NCI-H526 (cell line): ENCODE results near the gene GNAL.
A peak's percentile ranks its signal among the peaks of the same experiment; 100 is the strongest.

Source experiments
- DNase-seq, 2 experiments: peaks; one replicate each; lab custom pipeline; 2025; lab: John Stamatoyannopoulos, UW

GNAL gene

DNA sequence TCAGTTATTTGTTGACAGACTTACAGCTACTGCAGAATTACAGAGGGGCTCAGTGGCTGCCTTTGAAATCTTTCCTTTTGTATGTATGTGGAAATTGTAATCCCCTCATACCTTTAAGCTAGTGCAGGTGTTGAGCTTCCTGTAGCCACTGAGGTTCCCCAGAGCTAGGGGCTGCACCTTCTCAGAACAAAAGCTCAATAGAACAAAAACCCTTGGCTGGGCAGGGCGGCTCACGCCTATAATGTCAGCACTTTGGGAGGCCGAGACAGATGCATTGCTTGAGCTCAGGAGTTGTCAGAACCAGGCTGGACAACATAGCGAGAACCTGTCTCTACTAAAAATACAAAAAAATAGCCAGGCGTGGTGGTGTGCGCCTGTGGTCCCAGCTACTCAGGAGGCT, 120.8 kb downstream of the GNAL start:
- DNase-seq = no peak

DNA sequence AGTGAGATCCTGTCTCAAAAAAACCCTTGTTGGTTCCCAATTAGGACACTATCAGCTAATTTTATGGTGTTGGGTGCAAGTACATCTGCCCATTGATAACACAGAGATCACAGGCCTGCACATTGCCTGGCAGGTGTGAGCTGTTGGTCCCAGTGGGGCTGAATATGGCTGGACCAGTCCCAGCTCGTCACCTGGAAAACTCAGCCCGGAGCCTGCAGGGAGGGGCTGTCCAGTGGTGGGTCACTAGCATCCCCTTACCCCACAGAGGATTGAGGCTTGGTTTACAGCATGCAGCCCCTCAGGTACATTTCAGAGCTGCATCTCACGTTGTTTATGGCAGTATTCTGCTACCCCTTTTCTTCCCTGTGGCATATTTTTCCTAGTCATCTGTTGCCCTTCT, 121.3 kb downstream of the GNAL start:
- DNase-seq = no peak

DNA sequence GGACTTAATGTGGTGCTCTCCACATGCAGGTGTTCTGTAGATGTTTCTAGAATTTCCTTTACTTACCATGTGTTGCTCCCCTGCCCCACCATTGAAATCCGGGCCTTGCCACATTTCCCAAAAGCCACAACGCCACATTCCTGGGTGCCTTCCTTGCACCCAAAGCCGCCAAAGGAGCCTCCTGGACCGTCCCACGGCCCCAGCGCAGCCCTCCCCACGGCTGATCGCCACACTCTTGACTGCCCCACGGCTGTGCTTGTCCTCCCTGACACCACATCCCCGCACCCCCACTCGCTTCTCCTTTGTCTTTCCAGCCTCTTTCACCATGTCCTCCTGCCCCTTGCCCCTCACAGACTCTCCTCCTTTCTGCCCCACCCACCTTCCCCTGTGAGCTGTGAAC, 121.9 kb downstream of the GNAL start:
- no peak for DNase-seq

DNA sequence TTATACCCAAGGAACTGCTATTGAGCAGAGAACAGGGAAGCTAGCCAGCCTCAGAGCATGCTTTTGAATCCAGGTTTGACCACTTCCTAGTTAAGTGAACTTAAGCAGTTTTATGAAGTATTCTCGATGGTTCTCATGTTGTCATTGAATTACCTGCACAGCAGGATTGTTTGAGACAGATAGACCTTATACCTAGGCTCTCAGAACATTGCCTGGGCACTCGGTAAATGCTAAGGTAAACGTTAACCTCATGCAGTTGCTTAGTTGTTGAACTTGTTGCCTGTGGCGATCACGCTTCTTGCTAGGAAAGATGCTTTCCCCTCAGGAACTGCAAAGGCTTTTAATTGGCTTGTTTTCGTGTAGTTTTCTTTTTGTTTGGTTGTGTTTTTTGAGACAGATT, 128.2 kb downstream of the GNAL start:
- DNase-seq = no peak

DNA sequence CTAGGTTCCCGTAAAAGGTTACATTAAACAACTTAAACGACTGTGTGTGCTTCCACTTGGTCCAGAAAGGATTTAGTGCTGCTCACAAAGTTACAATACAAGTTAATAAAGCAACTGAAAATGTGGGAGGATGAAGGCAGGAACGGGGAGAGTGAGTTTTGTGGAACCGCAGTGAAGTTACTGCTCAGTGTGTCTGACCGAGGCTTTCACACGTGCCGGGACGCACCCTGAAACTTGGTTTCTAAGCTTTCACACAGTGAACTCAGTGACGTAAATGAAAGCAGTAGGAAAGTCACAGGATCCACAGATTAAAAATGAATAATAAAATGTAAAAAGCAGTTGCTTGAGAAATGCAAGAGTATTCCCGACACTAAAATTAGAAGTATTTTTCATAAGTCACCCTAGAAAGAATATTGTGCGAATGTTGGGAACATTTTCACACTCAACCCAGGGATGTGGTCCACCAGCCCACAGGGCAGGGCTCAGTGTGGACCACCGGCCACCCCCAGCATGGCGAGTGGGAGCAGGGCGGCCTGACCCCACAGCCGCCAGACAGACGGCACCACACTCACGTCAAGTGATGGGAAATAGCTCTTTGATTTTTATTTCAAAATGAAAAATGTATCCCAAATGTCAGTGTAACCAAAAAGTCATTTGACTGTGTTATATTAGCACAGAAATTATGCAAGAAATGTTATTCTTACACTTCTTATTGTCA, 129.6 kb downstream of the GNAL start:
- no peak for DNase-seq

DNA sequence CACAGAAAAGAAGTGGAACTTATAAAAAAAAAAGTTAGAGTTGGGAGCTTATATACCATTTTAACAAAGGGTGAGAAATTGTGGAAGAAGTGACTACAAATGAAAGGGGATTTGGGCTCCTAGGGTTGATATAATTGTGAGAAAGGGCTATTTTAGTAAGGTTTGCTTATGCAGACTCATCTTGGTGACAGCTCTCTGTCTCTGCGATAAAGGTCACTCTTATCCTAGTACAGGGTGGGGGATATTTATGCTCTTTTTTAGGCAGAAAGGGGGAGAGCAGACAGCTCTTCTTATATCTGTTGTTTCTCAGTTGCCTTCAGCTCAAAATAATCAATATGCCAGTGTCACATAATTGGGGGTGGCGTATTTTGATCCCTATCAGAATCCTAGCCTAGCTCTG, 130.9 kb downstream of the GNAL start:
- no peak for DNase-seq

DNA sequence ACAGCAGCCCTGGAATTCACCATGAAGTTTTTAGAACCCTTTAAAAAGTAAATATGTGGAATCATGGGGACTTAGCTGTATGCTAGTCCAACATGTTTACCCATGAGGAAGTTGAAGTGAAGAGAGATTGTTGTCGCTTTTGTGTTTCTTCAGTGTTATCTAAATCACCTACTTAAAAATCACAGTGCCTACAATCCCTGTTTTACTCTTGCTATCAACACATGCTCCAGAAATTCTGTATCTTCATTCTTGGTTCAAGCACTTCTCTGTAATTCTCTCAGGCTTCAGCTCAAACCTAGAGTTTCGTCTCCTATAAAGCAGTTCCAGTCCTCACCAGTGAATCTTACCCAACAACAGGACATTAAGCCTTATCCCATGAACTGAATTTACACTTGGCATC, 131.6 kb downstream of the GNAL start:
- no peak for DNase-seq

DNA sequence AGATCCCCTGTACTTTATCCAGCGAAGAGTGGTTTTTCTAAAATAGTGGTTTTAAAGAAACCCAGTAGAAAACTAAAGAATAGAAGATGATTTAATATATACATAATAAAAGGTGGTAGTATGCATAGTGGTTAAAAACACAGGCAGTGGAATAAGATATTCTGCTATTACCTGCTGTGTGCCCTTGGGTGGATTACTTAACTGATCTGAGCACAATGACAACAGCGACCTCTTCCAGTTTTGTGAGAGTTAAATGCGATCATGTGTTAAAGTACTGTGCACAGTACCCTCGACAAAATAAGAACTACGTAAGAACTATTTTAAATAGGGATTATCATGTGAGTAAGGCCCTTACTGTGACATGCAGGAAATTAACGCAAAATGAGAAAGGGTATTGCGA, 132.1 kb downstream of the GNAL start:
- DNase-seq = no peak

DNA sequence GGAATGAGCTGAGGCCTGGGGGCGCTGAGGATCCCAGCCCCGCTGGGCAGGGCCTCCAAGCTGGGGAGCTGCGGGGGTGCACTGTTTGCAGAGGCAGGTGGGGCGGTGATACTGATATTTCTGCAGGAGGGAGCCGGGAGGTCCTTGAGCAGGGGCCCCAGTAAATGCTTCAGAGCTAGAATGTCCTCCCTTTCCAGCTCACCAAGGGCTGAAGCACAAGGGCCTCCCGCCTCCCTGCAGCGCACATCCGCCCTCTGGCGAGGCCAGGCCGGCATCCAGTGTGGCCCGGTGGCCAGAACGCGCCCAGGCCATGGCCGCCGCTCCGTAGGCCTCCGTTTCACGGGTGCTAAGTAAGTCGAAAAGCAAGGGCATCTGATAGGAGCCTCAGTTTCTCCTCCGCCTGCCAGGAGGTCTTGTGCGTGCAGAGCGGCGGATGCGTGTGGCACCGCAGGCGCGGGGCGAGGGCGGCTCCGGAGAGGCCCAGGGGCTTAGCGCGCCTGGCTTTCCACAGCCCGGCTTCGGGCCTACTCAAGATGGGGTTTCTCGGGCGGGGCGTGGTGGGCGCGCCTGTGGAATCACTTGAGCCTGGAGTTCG, 132.7 kb downstream of the GNAL start:
- no peak for DNase-seq

DNA sequence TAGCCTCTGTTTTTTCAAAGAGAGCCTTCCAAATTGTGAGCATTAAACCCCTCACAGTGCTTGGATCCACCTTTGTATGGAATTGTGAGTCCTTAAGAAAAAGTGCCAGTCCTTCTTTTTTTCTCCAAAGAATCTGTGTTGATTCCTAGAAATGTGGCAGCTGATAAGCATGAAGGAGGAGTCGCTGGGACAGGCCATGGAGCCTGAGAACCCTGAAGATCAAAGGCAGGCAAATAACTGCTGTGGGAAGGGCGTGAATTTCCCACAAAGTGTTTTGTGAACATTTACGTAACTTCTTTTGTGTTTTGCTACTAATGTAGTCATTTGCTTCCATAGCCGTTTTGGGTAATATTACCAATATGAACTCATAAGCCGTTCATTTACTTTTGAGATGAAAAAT, 134.5 kb downstream of the GNAL start:
- DNase-seq = no peak

DNA sequence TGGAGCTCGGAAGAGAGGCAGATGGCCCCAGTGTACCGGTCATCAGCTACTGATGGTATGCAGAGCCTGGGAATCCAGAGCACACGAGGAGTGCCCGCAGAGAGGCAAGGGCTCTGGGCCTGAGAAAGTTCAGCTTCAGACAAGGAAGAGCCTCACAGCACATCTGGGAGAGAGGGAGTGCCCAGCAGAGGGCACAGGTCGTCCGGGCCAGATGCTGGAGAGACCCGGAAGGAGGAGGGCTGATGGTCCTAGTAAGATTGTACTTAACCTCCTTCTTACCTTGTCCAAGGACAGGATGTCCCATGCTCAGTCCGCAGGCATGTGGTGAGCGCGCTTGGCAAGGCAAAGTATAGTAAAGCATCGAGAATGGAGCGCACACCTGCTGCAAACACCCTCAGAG, 137.8 kb downstream of the GNAL start:
- DNase-seq = no peak

DNA sequence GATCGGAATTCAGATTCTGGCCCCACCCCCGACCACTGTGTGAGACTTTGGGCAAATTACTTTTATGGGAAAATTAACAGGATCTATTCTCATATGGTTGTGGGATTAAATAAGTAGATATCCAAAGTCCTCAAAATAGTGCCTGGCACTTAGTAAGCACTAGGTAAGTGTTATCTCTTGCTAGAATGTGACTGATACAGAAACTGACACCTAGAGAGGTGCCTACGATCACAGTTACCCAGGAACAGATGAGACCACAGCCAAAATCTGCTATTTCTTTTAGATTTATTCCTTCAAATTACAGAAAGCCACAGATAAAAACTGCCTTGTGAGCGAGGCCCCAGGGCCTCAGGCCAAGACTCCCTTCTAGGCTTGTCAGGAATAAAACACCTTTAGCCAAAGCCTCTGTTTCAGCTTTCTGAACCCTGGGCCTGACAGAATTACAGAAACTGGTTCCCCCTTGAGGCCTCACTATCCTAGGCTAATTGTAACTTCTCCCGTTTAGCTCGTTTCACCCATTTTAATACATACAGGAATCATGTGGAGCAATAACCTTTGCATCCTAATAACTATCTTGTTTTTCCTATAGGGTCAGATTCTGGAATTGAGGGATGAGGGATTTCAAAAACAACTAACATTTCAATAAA, 139.8 kb downstream of the GNAL start:
- no peak for DNase-seq

DNA sequence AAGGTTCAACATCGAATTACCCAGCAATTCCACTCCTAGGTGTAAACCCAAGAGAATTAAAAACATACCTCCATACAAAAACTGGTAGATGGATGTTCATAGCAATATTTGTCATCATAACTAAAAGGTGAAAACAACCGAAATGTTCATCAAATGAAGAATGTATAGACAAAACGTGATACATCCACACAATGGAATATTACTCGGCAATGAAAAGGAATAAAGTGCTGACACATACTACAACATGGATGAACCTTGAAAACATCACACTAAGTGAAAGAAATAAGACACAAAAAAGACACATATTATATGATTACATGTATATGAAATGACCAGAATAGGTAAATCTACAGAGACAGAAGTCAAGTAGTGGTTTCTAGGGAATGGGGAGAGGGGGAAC, 141.5 kb downstream of the GNAL start:
- DNase-seq = no peak

DNA sequence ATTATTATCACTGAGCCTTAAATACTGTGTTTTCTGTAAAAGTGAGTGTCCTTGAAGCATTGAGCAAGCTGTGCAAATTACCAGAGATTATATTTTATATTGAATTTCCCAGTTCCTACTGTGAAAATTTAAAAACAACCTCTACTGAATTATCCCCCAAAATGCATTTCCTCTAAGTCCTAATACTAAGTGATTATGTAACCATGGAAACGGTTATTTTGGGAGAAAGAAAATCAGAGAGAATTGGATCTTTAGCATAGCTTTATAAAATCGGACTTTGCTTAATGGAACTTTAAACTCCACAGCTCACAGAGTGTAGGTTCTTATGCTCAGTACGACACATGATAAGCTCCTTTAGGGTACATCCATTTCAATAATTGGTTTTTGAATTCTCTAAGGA, 142.9 kb downstream of the GNAL start:
- no peak for DNase-seq

DNA sequence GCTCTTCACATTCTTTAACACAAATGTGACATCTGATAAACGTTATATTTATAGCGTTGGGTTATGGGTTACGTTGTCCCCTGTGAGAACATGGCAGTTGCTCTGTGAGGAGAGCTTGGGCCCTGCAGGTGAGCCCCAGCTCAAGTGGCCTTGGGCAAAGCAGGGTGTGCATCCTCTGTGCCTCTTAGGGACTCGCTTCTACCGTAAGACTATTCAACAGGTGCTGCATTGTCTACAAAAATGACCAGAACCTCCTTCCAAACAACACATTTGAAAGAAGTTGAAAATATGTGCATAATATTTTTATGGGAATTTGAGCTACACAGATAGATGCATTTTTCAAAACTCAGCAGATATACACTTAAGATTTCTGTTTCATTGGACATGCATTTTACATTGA, 145.7 kb downstream of the GNAL start:
- no peak for DNase-seq

DNA sequence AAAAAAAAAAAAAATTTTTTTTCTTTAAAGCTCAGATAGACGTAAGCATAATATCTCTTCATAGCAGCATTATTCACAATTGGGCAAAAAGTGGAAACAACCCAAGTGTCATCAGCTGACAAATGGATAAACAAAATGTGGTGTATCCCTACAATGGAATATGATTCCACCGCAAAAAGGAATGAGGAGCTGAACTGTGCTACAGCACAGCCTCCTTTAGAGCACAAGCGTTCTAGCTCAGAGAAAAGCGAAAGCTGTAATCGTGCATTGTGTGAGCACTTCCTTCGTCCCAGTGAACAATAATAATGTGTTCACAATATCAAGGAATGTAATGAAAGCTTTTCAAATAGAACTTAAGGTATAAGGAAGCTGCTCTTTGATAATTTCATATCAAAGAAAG, 150.5 kb downstream of the GNAL start:
- no peak for DNase-seq

DNA sequence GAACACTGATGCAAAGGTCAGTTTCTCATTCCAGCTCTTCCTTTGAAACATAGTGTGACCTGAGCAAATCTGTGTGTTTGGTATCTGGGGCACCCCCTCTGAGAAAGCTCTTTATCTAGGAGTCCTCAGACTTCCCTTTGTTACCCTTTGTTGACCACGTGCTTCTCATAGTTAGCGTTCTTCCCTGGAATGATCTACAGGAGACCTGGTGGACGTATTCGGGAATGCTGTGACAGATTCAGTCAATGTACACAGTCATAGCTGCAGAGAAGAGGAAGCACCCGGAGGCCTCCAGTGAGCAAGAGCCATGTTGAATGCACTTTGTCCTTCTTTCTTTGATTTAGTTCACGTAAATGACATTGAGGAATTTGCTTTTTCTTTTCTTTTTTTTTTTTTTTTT, 151.4 kb downstream of the GNAL start:
- DNase-seq = no peak

DNA sequence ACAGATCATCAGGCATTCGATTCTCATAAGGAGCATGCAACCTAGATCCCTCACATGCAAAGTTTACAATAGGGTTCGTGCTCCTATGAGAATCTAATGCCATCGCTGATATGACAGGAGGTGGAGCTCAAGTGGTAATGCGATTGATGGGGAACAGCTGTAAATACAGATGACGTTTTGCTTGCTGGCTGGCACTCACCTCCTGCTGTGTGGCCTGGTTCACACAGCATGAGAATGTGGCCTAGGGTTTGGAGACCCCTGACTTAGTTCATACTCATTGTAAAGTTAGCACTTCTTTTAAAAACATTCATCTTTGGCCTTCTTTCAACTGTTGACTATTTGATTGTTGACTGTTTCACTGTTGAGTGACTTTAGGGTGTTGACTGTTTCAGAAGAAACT, 153.5 kb downstream of the GNAL start:
- no peak for DNase-seq

DNA sequence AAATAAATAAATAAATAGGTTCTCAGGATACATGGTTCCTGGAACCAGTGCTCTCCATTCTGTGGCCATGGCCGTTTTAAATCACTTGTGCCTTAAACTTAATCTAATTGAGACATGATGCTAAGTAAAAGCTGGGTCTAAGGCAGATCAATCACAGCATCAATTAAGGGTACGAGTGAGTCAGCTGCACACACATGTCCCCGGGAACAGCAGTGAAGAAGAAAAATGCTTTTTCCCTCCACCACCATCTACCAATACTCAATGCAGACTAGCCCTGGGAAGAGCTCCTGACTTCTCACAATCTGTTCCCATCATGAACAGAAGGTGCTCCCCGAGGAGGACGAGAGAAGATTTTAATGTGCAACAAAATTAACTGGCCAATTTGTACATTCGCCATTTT, 155.4 kb downstream of the GNAL start:
- DNase-seq = no peak

DNA sequence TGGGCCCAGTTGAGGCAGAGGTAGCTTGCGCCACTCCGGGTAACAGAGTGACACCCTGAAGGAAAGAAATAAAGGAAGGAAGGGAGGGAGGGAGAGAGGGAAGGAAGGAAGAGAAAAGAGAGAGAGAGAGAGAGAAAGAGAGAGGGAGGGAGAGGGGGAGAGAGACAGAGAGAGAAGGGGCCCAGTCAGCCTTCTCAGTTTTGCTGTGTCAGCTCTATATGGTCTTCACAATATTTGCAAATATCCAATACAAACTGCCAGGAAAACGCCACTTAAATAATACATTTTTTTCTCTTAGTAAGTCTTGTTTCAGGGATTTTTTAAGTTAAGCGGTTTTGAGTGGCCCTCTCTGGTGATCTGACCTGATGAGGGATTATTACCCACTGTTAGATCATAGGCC, 156.6 kb downstream of the GNAL start:
- no peak for DNase-seq

DNA sequence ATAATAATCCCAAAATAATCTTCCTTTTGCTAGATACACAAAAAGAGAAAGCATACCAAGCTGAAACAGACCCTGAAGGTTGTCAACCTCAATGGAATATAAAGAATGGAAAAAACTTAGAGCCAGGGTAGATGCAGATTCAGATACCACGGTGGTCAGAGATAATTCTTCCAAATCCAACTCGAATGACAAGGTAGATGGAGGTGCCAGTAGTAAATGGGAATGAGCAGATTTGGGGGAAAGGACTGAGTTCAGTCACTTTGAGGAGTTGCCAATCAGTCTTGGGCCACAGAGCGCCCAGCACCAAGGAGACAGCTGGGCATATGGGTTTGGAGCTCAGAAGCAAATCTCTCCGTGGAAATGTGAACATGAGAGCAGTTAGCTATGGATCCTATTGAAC, 158.7 kb downstream of the GNAL start:
- DNase-seq = no peak

DNA sequence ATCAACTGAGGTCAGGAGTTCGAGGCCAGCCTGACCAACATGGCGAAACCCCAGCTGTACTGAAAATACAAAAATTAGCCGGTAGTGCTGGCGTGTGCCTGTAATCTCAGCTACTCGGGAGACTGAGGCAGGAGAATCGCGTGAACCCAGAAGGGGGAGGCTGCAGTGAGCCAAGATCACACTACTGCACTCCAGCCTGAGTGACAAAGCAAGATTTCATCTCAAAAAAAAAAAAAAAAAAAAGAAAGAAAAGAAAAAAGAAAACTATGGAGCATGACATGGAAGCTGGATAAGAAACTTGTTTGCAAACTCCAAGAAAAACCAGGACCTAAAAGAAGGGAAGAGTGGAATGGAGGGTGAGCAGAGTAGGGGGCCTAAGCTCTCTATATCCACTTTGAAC, 160.2 kb downstream of the GNAL start:
- DNase-seq = no peak

DNA sequence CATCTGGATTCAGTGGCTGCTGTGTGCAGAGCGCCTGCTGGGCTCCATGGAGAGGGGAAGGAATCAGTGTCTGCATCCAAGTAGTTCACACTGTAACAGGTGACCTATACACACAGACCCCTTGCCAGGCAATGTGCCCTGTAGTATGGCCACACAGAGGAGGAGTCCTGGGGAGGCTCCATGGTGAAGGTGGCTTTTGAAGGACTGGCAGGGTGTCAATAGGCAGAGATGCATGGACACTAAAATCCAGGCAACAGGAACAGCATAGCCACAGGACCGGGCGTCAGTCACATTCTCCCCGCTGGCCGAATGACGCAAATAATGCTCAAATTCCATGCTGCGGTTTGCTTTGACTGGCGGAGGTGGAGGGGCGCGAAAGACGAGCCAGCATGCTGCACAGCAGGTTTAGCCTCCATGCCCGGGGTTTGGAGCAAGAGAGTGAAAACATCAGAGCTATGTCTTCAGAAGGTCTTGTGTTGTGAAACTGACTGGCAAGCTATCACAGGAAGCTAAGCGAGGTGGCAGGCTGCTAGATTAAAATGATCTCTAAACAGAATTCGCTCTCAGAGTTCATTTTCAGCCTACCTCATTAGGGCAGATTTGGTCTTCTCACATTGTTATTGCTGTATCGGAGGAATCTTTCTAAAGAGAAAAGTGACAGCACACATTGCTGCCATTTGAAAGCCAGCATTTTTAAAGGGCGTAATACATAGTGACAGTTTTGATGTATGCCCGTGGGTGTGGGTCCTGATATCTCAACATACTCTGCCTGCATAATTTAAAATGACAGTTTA, 161.0 kb downstream of the GNAL start:
- DNase-seq = peak in 1 of 2 experiments; percentile 44
